Left kidney (tissue), 8 donors: ENCODE measurements around the gene FBXL16. TPM values are rescaled to one million over a fixed set of nuclear protein-coding genes. Genes with fewer than 3 reads are reported as not detected.
"Not testable (repeated sequence)": the region's sequence is repeated elsewhere in the genome, so short reads cannot be mapped to it uniquely, and the experiment has no call there.

Experiments
- DNase-seq: peaks from one replicate; pipeline ENCODE4 v3.0.0-alpha.2; 2013
- long read RNA-seq, 8 donors: transcript quantifications; one replicate each; lab custom pipeline, GENCODE V29; 2026
- polyA plus RNA-seq: library from polyadenylated mRNA; unstranded; fragments of 120-200 nt; gene quantifications from one replicate; pipeline ENCODE4 v1.2.1, GENCODE V29; 2013; ENCODE audit not compliant: insufficient read length

FBXL16 gene, protein sequence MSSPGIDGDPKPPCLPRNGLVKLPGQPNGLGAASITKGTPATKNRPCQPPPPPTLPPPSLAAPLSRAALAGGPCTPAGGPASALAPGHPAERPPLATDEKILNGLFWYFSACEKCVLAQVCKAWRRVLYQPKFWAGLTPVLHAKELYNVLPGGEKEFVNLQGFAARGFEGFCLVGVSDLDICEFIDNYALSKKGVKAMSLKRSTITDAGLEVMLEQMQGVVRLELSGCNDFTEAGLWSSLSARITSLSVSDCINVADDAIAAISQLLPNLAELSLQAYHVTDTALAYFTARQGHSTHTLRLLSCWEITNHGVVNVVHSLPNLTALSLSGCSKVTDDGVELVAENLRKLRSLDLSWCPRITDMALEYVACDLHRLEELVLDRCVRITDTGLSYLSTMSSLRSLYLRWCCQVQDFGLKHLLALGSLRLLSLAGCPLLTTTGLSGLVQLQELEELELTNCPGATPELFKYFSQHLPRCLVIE
- polyA plus RNA-seq = 0.75 TPM
- long read RNA-seq, donor 1, partial matches to known transcripts = 49 of 50 reads
- long read RNA-seq, donor 1, other reads (novel, unspliced or antisense) = 0 of 50 reads
- long read RNA-seq, donor 2, partial matches to known transcripts = 0 of 2 reads
- long read RNA-seq, donor 2, other reads (novel, unspliced or antisense) = 0 of 2 reads
- long read RNA-seq, donor 3 = 0 reads
- long read RNA-seq, donor 4 = 0 reads
- long read RNA-seq, donor 5 = 0 reads
- long read RNA-seq, donor 6 = 0 reads
- long read RNA-seq, donor 7 = 0 reads
- long read RNA-seq, donor 8 = 0 reads

DNA sequence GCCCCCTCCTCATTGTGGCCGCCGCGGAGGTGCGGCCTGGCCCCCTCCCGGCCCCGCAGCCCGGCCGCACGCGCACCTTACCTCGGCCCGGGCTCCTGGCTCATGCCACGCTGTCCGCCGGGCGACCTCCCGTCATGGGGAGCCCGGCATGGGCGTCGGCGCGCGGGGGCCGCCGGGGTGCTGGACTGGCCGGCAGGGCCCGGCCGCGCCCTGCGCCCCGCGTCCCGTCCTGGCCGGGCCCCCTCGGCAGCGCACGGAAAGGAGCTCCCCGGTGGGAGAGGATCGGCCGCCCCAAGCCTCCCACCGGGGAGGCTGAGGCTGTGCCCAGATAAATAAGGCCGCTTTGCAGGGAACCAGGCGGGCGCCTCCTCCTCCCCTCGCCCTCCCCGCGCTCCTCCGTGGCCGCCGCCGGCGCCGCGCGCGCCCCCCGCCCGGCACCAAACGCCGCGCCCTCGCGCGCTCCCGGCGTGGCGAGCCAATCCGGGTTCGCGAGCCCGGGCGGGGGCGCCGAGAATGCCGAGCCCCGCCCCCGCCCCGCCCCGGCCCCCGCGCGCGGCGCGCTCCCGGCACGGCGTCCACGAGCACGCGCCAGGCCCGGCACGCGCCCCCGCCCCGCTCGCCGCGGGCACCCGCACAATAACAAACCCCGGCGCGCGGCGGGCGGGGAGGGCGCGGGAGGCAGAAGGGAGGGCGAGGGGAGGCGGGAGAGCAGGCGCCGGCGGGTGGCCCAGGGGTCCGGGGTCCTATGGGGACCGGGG is at the start of gene FBXL16:
FBXL16 (minus strand) TSS at position 371 of the 758 bp plus-strand sequence. CDS start 8,396 bp downstream, outside the sequence.
- no peak for DNase-seq

DNA sequence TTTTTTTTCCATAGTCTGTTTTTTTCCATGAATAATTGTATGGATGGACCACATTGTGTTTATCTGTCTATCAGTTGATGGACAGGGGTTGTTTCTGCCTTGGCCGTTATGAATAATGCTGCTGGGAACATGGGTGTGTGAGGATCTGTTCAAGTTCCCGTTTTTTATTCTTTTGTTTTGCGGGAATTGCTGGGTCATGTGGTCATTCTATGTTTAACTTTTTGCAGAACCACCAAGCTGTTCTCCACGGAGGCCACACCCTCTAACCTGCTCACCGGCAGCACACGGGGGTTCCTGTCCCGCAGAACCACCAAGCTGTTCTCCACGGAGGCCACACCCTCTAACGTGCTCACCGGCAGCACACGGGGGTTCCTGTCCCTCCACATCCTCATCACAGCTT is 49.1 kb upstream of the FBXL16 start:
- DNase-seq = no peak

DNA sequence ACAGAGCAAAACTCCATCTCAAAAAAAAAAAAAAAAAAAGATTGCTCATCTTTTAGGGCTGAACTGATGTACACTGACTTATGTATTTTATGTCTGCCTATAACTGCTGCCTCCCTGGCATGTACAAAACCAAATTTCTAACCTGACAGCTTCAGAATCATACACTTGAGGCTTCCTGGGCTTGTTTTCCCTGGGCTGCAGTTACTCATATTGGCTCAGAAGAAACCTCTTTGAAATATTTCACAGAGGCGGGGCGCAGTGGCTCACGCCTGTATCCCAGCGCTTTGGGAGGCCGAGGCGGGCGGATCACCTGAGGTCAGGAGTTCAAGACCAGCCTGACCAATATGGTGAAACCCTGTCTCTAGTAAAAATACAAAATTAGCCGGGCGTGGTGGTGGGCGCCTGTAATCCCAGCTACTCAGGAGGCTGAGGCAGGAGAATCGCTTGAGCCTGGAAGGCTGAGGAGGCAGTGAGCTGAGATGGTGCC is 48.6 kb upstream of the FBXL16 start:
- not testable (repeated sequence) for DNase-seq

DNA sequence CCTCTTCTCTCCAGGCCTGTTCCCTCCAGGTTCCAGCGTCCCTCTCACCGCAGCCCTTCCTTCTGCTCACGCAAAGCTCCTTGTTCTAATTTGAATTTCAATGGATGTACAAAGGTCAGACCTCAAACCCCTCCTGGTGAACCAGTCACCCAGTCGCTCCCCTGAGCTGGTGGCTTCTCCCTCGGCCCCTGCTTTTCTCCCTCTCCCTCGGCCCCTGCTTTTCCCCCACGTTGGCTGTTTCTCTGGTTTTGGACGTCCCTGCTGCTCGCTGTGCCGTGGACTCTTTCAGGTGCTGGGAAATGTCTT is 46.4 kb upstream of the FBXL16 start:
- no peak for DNase-seq

DNA sequence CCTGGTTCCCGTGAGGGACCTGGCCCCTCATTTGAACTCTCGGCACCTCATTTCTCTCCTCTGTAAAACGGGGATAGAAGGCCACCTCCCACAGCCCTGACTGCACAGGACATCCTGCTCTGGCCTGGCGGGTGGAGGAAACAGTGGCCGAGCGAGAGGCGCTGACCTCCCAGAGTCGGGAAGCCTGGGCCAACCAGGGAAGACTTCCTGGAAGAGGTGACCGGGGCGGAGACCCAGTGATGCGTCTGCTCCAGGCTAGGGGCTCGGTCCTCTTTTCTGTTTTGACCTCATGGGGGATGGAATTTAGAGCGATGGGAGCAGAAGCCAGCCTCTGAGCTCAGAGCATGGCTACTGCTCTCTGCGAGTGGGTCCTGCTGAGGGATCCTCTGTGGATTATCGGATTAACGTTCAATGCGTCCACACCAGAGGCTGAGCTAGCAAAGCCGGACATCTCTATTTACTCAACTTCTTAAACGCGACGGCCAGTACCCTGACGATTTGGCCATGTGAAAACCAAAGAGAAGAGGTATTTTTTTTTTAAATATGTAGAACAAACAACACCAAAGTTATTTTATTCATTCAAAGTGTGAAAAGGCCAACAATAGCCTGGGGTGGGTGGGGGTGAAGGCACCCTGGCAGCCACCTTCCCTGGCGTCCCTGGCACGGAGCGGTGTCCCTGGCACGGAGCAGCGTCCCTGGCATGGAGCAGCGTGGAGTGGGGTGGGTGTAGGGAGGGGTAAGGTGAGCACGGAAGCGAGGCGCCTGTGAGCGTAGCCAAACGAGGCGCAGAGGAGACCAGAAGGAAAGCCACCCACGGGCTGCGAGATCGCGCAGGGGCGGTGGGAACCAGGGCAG is 45.8 kb upstream of the FBXL16 start:
- no peak for DNase-seq

DNA sequence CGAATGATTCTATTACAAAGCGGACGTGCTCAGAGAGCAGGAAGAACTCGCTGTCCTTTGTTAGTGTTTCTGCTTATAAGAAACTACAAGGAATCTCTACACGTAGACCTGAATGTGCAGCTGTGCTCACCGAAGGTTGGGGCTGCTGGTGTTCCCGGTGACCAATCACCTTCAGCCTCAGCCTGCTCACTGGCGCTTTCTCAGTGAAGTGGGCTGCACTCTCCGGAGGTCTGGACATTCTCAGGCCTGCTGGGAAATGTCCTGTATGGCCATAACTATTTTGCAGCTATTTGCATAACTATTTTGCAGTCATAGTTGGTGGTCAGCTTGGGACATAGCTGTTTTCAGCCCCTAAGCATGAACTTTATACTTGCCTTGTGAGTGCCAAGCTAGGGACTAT is 44.9 kb upstream of the FBXL16 start:
- DNase-seq = no peak

DNA sequence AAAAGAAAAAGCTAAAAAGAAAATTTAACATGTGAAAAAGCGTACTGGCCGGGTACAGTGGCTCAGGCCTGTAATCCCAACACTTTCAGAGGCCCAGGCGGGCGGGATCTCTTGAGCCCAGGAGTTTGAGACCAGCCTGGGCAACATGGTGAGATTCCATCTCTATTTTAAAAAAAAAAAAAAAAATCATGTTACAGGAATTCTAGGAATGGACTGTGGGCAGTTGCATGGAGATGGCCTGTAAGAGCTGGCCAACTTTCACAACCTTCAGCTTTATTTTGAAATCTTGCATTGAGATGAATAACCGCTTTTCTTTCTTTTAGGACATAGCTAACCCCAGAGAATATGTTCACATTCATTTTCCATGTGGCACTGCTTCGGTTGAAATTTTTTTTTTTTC is 43.4 kb upstream of the FBXL16 start:
- no peak for DNase-seq

DNA sequence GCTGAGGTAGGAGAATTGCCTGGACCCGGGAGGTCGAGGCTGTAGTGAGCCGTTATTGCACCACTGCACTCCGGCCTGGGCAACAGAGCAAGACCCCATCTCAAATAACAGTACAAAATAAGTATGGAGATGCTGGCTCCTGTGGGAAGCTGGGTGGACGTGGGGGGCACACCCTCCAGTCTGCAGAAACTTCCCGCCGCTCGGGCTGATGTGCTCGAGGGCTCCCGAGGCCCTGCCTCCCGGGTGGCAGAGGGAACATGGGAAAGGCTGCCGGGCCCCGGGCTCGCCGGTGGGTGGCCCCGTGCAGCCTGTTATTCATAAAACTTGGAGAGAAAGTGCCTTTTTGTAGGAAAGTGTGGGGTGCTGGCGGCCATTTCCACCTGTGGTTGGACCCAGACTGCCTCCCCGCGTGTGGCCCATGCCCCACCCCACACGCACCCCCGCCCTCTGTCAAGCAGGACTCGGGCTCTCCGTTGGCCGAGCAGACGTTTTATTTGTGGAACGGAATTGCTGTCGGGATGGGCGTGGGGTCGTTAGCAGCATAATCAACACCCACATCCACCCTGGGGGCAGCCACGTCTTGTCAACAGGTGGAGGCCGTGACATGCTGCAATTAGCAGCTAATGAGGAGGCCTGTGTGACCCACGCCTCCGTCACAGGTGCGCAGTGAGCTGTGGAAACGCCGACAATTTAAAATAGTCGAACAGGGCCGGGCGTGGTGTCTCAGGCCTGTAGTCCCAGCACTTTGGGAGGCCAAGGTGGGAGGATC is 42.6 kb upstream of the FBXL16 start:
- no peak for DNase-seq

DNA sequence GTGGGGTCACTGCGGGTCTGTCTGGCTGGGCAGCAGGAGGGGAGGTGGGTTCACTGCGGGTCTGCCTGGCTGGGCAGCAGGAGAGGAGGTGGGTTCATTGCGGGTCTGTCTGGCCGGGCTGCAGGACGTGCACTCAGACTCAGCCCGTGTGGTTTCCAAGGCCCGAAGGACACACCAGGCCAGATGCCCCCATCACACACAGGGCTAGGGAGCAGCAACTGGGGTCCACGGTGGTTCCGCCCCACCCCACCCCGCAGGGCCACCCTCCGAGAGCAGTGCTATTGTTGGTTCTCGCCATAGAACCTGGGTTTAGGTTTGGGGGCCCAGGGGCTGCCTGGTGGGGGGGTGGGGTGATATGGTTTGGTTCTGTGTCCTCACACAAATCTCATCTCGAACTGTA is 41.0 kb upstream of the FBXL16 start:
- no peak for DNase-seq

DNA sequence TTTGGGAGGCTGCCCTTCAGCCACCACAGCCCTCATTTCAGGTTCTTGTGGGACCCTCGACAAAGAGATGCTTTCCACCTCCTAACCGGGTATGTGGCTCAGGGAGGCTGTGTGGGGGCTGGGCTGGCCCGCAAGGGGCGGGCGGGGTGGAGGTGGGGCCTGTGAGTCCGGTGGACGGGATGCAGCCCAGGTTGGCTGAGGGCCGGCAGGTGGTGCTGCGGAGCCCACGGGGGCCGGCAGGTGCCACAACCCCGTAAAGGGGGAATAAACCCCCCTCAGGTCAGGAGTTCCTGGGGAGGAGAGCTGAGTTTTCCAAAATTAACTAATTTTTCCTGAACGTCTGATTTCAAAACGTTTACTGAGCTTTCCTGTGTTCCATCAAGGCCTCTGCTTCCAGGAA is 40.1 kb upstream of the FBXL16 start:
- DNase-seq = no peak

DNA sequence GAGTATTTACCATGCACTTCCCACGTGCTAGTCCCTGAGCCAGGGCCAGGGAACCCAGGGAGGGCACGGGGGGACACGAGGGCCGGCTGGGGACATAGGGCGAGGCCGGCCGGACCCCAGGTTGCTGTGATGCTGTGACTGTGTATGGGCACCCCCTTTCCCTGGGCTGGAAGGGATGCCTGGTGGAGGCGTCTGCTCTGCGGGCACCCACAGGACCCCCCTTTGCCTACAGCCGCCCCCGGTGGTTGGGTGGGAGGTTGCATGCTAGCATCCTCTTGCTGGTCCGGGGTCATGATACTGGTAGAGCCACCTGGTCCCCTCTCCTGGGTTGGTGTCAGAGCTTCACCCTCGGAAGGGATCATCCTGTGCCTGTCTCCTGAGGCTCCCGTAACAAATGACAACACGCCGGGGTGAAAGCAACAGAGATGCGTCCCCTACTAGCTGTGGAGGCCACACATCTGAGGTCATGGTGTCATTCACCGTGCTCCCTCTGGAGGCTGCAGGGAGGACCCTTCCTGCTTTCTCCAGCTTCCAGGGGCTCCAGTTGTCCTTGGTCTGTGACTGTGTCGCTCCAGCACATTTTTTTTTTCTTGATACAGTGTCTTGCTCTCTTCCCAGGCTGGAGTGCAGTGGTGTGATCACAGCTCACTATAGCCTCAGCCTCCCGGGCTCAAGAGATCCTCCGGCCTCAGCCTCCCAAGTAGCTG is 38.3 kb upstream of the FBXL16 start:
- DNase-seq = no peak

DNA sequence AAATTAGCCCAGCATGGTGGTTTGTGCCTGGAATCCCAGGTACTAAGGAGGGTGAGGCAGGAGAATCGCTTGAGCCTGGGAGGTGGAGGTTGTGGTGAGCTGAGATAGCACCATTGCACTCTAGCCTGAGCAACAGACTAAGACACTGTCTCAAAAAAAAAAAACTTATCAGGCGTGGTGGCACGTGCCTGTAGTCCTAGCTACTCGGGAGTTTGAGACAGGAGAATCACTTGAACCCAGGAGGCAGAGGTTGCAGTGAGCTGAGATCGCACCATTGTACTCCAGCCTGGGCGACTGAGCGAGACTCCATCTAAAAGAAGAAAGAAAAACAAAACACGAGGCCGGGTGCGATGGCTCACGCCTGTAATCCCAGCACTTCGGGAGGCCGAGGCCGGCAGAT is 37.3 kb upstream of the FBXL16 start:
- not testable (repeated sequence) for DNase-seq

DNA sequence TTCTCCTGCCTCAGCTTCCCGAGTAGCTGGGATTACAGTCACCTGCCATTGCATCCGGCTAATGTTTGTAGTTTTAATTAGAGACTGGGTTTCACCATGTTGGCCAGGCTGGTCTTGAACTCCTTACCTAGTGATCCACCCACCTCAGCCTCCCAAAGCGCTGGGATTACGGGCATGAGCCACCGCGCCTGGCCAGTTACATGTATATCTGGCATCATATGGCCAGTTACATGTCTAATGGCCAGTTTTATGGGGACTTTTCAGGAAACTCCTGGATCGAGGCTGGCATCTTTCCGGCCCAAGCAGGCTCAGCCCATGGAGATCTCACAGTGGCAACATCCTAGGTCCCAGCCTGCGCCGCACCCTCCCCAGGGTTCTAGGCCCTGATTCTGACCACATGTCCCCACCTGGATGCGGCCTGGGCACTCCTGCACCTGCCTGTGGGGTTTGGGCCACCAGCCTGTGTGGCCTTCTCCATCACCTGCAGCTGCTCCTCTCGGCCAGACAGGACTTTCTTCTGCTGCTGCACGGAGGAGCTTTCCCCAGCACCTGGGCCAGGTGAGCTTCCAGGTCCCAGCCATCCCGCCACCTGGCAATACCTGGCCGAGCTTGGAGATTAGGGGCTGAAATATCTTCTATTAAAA is 36.5 kb upstream of the FBXL16 start:
- DNase-seq = no peak

DNA sequence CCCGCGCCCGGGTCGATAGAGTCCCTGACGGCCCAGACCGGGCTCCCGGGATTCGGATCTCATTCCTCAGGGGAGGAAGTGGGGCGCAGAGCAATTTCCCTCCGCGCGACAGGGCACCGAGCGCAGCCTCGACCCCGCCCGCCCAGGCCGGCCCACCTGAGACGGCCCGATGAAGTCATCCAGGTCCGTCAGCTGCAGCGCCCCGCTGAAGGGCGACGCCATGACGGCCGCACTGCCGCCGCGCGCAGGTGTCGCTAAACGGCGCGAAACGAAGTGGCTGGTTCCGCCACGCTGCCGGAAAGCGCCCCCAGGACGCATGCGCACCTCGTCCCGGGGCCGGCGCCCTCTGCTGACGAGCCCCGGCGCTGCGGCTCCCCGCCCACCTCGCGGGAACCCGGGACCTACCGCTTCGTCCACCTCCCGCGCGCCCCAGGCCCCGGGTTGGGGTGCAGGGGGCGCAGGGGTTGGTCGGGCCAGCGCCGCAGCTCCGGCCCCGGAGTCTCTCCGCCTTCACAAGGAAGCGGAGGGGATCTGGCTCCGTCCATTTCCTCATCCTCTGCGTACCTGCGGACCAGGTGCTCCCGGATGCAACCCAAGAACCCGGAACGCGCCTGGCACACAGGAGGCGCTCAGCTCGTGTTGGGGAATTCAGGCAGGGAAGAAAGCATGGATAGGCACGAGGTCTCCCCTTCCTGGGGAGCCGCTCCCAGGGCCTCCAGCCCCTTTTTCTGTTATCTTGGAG is 35.3 kb upstream of the FBXL16 start, which contains the start of gene CIAO3:
CIAO3 (minus strand) TSS at position 234 of the 742 bp plus-strand sequence; CDS start at position 222, 12 bp downstream.
- peak; percentile 84 for DNase-seq

DNA sequence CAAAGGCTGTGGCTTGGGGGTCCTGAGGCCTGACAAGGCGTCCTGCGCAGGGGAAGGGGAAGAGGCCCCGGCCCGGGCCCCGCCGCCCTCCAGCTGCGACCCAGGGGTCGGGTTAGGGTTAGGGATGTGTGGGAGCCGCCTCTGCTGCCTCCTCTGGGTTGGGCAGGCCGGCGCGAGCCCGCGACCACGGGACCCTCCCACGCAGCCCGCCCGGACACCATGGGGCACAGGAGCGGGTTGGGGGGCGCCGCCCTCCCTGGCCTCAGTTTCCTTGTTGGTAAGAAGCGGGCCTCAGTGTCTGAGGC is 34.8 kb upstream of the FBXL16 start:
- no peak for DNase-seq

DNA sequence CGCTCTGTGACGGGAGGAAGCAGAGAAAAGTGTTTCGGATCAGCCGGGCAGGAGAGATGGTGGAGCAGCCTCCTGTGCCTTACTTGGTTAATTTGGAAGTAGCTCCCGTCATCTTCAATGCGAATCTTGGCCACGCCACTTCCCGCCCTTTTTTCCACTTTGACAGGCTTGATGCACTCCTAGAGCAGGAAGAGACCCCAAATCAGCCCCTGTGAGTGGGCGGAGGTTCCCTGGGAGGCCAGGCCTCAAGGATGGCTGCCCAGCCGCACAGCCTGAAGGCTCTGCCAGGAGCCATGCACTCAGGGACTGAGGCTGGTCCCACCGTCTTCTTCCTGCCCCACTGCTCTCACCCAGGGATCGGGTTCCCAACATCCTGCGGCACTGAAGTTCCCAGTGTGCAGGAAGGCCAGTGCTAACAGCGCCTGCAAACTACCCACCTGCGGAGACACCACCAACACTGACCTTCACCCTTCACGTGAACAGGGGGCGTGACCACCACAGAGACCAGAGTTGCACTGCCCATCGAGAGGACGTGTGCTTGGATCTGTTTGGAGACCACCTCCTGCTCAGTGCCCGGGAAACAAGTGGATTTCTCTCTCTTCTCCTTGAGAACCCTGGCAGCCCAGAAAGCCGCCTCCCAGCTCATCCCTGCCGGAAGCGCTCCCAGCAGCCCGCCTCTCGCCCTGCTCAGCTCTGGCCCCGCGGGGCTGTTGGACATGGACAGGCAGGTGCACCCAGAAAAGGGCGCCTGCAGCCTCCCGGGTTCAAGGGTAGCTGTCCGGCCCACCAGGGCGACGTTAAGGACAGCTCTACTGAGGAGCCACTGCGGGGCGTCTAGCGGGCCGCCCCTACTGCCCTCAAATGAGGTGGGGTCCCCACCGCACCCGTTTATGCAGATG is 34.2 kb upstream of the FBXL16 start:
- no peak for DNase-seq

DNA sequence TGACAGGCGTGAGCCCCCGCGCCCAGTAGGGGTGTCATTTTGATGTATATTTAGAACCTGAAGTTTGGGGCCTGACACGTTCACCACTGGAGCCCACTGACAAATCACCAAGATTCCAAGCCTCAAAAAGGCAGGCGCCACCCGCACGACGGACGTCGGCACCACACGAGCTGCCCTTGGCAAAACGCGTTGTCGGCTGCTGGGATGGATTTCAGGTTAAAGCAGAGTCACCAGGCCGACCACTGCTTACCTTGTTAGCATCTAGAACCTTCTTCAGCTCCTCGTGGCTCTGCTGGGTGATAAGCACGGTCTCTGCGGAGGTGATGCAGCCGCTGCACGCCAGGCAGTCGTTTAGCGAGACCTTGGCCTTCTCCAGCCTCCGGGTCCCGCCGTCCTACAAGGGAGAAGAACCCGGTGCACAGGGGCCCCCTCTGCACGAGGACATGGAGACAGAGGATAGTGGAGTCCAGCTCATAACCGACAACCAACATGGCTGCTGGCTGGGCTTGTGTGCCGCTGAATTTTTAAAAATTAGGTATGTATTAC is 31.4 kb upstream of the FBXL16 start:
- DNase-seq = no peak
